B cell (primary cell): ENCODE measurements around the gene CRABP1.

Source experiments
- EZH2 ChIP-seq: IDR thresholded peaks from 2 replicates; pipeline ENCODE4 v1.6.1; 2012; ENCODE audit warnings: borderline replicate concordance, low read depth, mild to moderate bottlenecking, moderate library complexity, low read length; ENCODE audit not compliant: insufficient read depth, poor library complexity, severe bottlenecking
- TF ChIP-seq, protein P1 (sequence below): fragments of 200-600 bp; IDR thresholded peaks from one replicate; pipeline ENCODE4 v1.8.0; 2022; ENCODE audit warnings: antibody characterized with exemption, mild to moderate bottlenecking

DNA sequence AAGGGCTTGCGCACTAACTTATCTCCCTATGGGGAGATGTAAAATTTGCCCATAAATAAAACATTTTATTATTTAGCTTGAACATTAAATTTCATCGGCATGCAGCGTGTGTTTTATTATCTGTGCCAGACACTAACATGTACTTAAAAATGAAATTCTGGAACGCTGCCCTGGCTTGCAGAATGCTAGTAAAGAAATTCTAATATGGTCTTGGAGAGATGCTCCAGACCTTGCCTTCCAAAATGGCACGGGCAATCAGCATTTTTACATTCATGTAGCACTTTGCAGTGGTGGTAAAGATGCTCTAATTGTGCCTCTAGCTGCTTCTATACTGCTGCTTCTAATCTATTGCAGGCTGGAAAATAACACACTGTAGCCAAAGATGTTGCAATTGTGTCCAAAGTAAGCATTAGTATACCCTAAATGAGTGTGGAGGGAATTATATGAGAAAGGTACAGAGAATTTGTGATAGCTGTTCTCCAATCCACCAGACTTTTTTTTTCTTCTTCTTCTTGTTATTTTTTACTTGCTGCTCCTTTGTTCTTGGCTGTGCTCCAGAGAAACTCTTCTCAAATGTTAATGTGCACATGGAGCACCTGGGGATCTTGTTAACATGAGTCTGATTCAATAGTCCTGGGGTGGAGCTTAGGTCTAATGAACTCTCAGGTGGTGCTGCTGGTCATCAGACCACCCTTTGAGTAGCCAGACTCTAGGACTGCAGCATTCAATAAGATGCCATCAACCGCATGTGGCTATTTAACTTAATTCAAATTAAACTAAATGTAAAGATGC, 47.3 kb downstream of the CRABP1 start:
- TF ChIP-seq EZH2: no peak
- TF ChIP-seq, protein P1, sequence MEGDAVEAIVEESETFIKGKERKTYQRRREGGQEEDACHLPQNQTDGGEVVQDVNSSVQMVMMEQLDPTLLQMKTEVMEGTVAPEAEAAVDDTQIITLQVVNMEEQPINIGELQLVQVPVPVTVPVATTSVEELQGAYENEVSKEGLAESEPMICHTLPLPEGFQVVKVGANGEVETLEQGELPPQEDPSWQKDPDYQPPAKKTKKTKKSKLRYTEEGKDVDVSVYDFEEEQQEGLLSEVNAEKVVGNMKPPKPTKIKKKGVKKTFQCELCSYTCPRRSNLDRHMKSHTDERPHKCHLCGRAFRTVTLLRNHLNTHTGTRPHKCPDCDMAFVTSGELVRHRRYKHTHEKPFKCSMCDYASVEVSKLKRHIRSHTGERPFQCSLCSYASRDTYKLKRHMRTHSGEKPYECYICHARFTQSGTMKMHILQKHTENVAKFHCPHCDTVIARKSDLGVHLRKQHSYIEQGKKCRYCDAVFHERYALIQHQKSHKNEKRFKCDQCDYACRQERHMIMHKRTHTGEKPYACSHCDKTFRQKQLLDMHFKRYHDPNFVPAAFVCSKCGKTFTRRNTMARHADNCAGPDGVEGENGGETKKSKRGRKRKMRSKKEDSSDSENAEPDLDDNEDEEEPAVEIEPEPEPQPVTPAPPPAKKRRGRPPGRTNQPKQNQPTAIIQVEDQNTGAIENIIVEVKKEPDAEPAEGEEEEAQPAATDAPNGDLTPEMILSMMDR: no peak
